CD4-positive, alpha-beta T cell treated with Interleukin-6 at 100 ng/mL for 8 hours (primary cell): ENCODE measurements around the gene ARHGEF39.

Experiments
- DNase-seq: peaks from one replicate; pipeline ENCODE4 v3.0.0-alpha.2; 2020; ENCODE audit warnings: mixed read lengths, low spot score

ARHGEF39 gene, protein sequence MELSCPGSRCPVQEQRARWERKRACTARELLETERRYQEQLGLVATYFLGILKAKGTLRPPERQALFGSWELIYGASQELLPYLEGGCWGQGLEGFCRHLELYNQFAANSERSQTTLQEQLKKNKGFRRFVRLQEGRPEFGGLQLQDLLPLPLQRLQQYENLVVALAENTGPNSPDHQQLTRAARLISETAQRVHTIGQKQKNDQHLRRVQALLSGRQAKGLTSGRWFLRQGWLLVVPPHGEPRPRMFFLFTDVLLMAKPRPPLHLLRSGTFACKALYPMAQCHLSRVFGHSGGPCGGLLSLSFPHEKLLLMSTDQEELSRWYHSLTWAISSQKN

DNA sequence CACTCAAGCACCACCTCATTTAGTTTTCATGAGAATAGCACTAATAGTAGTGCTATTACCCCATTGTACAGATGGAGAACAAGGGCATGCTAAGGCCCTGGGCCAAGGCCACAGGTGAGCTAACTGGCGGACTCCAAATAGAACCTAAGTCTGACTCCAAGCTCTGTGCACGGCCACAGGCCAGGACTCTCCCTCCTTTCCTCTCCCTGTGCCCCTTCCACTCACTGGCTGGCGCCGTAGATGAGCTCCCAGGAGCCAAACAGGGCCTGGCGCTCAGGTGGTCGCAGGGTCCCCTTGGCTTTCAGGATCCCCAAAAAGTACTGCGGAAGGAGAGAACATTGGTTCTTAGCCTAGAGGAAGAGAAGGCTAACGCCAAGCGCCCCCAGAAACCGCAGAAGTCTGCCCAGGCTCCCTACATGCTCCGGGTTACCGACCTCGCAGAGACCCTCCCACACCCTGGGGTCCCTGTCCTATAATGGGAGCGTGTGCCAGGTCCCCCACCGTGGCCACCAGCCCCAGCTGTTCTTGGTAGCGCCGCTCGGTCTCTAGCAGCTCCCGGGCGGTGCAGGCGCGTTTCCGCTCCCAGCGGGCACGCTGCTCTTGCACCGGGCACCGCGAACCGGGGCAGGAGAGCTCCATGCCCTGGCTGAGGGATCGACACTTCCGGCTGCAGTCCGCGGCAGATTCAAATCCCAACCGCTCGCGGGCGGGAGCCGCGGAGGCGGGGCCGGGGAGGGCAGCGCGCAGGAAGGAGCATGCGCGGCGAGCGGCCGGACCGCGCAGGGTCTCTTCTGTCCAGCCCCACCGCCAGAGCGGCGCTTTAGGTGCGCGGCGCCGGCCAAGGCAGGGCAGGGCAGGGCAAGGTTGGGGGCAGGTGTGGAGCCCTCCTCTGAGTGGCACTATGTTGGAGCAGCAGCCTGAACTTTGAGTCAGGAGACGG, at the start of gene ARHGEF39:
ARHGEF39 (minus strand) TSS at position 665 of the 940 bp plus-strand sequence; CDS start at position 639, 26 bp downstream.
- DNase-seq, result peak; percentile 53

- DNase-seq, result no peak
Observed at GRCh38 chr9:35714123-35714522, 49.1 kb upstream of the ARHGEF39 start.

- DNase-seq, result no peak
Observed at GRCh38 chr9:35713578-35713977, 48.6 kb upstream of the ARHGEF39 start.

DNA sequence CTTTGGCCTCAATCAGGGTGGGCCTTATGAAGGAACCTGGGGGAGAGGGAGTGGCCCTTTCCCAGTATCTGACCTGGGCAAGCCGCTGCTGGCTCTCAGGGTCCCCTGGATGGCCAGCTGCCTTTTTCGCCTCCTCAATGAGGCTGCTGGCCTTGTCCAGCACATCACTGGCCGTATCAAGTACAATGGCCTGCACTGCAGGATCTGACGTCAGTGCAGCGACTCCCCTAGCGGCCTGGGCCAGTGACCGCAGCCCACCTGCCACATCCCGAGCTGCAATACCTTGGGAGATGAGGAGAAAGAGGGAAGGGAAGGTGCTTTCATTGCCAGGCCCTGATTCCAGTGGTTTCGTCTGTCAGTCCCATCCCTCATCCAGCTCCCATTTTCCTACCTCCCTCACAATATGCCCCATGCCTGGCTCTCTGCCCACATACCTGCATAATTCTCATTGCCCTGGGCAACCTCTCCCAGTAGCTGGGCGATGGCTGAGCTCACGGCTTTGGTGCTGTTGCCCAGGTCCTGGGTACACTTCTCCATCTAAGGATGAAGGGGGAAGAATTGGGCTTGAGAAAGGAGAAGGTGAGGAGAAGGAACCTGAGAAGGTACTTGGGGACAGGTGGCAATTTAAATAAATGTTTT, 47.9 kb upstream of the ARHGEF39 start:
- no peak for DNase-seq

DNA sequence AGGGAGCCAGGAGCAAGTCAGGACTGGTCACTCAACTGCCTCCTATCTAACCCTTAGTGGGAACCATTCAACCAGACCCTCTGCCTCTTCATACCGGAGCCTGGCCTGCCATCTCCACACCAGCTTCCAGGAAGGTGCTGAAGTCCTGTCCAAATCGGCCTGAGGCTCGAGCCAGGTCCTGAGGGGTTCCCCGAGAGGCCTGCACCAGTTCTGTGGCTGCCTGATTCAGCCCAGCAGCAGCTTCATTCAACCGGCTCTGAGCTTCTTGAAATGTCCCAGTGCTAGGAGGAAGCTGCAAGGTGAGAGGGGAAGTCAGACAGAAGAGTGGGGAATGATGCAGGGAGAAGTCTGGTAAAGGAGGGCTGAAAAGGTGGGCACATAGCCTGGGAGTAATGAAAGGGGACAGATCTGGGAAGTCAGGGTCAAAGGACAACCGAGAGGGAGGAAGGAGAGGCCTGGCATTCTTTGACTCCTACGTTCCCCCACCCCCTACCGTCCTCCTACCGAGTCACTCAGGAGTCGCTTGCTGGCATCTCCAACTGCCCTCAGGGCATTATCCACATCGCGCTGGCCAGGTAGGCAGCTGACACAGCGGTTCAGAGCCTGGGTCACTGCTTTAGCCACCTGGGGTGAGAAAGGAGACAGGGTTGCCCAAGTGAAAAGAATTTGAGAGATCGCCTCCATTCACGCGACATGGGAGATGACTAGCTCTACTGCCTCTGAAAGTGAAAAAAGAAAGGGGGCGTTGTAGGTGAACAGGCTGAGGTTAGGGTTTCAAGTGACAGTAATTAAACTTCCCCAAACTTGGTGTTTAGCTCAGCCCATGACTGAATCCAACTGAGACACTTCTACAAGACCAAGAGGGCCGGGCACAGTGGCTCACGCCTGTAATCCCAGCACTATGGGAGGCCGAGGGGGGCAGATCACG, 46.8 kb upstream of the ARHGEF39 start:
- no peak for DNase-seq

DNA sequence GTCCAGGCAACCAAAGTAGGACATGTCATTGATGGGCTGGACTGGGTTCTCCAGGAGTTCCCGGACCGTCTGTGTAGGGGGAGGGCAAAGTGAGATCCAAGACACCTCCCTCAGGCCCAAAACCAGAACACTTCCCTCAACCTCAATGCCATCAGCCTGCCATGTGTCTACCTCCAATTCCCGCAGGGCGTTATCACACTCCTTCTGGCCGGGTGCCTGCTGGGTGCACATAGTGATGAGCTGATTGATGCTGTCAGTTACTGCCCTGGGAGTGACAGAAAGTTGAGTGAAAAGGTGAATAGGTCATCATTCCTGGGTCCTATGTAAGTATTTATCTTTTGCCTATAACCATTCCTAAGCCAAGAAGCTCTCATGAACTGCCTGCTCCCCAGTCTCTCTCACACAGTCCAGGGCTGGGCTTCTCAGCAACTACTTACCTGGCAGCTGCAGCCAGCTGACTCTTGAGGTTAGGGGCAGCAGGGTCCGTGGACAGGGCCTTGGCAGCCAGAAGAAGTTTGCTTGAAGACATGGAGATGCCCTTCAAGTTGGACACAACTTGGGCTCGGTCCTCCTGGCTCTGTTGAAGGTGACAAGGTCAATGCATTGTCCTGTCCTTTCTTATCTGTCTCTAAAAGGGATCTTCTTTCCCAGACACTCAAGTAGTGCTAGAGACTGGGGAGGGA, 46.0 kb upstream of the ARHGEF39 start:
- DNase-seq, result no peak

GRCh38 chr9:35708146-35708545, 43.2 kb upstream of the ARHGEF39 start:
- no peak for DNase-seq

DNA sequence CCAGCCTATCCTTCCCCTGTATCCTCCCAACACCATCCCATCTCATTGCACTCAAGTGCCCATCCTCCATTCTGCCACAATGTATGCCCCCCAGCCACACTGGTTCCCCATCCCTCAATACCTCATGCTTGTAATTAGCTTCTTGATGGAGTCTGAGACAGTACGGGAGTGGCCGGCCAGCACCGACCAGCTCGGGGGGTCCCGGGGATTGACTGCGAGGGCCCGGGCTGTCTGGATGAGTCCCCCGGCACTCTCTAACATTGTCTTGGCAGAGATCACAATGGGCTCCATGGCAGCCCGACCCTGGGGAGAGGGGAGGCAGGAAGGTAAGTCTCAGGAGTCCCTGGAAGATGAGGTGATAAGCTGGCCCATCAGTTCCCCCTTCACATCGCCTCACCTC, 42.0 kb upstream of the ARHGEF39 start:
- DNase-seq, result no peak

DNA sequence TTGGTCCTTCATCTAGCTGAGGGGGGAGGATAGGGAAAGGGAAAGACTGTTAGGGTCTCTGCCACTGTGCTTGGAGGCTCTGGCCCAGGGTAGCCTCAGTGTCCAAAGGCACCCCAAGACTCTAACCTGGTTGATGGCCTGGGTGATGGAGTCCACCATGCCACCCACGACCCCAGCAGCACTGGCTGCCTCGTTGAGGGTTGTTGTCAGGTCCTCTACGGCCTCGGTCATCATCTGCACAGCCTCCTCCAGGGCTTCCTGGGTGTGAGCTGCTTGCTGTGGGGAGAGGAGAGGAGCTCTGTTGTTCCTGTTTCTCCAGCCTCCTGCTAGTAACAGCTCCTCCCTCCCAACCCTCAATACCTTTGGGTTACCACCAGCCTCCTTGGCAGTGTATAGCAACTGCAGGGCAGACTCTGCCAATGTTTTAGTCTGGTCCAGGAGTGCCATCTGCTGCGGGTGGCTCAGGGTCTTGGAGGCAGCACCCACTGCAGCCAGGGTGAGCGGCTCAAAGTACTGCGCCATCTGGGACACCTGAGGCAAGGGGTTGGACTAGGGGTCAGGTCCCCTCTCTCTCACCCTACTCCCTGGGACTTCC, 40.9 kb upstream of the ARHGEF39 start:
- no peak for DNase-seq

DNA sequence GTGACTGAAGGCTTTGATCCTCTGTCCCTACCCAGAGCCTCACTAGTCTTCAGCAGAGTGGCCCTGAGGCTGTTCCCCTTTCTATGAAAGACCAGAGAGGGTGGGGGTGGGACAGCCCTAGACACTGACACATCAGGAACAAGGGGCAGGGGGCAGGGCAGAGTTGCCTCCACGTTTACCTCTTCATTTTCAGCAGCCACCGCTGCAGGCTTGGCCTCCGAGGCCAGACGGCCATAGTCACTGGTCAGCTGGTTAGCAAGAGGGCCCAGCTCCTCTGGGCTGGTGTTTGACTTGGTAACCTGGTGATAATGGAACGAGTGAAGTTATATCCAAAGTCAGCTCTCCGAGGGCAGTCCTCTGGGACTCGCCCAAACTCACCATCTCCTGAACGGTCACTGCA, 40.4 kb upstream of the ARHGEF39 start:
- DNase-seq, result no peak

DNA sequence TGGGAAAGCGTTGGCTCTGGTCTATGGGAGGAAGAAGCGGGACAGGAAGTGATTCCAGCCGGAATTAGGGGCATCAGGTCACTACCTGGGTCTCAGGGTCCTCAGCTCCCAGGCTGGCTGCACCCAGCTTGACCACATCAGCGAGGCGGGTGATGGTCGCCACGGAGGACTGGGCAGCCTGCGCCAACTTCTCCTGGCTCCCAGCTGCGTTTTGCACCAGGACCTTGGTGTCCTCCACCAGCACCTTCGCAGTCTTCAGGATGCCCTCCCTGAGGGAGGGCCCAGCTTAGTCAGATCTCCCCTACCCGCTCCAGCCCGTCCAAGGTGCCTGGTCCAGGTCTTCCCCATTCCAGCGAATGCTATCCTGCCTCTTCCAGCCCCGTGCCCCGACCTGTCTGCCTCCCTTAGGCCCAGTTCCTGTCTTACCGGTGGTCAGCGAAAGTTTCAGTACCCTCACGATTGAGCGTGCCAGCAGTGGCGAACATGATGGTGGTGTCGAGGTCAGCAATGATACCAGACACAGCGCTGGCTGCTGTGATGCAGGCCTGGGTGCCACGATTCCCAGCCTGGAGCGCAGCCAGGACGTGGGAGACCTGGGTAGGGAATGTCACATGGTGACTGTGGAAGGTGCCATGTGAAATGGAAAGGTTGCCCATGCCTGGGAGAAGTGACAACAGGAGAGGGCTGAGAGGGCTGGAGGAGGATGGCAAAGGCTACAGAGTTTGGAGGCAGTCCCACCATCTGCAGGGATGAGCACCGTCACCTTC, 39.1 kb upstream of the ARHGEF39 start:
- no peak for DNase-seq

GRCh38 chr9:35702696-35703095, 37.7 kb upstream of the ARHGEF39 start:
- DNase-seq, result no peak

DNA sequence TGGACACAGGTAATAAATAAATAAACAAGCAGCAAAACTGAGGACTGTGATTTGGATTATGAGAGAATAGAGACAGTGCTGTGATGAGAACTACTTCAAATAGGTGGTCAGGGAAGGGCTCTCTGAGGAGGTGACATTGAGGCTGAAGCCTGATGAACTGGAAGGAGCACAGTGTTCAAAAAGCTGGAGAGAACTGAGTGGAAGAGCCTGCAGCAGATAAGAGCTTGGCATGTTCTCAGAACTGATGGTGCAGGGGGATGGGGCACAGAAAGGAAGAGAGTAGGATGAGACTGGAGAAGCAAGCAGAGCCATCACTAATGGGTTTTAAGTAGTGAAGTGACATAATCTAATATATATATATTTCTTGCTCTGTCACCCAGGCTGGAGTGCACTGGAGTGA, 35.9 kb upstream of the ARHGEF39 start:
- no peak for DNase-seq

DNA sequence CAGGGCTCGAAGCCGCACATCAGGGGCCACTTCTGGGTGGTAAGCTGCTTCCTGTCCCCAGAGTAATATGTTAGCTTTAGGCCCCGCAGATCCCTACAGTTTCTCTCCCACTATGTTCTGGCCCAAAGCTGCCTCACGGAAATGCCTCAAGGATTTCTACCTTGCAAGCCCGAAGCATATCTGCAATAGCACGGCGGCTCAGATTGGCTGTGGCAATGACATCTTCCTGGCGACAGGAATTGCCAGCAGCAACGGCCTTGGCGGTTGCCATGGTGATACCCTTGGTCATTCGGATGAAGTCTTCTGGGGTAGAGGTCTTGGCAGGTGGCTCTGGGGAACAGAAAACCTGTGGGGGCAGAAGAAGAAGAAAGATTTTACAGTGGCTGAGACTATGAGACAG, 35.0 kb upstream of the ARHGEF39 start:
- no peak for DNase-seq

DNA sequence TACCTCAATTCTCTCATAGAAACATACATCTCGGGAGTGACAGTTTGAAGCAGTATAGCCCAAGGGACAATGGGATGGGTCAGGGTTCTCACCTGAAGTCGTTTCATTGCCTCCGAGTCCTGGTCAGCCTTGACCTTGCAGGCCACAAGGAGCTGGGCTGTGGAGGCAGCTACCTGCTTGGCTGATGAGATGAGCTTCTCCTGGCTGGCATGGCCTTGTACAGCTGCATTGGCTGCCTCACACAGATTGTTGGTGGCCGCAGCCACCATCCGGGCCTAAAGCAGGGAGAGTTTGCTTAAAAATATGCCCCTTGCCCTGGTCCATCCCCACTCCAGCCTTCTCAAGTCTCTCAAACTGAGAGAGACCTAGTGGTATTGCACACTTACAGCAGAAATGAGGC, 33.2 kb upstream of the ARHGEF39 start:
- no peak for DNase-seq

DNA sequence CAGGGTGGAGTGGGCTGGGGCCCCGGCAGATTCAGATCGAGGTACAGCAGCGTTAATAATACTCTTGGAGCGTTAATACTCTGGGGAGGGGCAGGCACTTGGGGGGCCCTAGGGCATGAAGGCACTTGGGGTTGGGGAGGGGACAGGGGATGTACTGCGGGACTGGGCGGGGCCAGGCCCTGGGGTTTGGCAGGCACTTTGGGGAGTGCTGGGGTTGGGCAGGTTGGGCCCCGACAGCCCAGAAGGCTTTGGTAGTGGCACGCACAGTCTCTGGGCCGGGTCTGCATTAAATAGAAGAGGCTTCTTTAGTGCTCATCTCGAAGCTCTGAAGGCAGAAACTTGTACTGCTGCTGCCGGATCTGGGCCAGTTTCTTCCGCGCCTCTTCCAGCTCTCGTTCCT, 32.5 kb upstream of the ARHGEF39 start:
- no peak for DNase-seq

GRCh38 chr9:35696520-35697215, 31.7 kb upstream of the ARHGEF39 start:
- peak; percentile 60 for DNase-seq

DNA sequence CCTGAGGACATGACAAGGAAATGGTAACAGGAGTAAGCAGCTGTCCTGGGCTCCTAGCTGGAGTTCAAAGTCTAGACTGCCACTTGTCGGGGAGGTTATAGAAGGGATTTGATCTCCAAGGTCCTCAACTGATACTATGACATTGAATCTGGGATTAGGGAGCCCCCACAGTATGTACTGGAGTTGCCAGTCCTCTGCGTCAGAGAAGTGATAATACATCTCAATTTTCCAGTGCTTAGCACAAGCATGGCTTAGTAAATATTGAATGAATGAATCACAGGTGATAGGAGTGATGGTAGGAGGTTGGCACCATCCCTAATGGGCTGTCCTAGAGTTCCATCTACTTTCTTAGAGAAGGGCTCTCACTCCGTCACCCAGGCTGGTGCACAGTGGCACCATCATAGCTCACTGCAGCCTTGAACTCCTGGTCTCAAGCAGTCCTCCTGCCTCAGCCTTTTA, 31.0 kb upstream of the ARHGEF39 start:
- DNase-seq, result no peak

DNA sequence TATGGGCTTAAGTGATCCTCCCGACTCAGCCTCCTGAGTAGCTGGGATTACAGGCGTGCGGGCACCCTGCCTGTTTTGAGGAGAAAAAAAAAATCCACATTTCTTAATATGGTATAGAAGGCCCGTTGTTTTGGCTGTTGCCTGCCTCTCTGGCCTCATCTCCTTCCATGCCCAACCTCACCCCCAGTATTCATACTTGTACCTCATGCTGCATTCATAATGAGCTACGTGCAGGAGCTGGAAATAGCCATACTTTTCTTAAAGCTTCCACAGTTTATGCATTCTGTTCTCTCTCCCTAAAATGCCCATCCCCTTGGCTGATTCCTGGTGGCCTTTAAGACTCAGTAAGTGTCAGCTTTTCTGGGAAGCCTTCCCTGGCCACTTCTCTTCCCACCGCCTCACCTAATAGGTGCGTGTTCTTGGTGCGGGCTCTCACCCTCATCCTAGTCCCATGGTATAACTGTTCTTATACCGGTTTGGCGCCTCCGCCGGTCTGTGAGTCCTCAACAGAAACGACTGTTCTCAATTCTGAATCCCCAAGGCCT, 26.8 kb upstream of the ARHGEF39 start:
- DNase-seq, result no peak
